Neural progenitor cell (in vitro differentiated cells): ENCODE results near the gene HOXC12. TPM values are rescaled to one million over a fixed set of nuclear protein-coding genes. Genes with fewer than 3 reads are reported as not detected.

Experiments used
- DNase-seq: peaks from one replicate; pipeline ENCODE4 v3.0.0-alpha.2; 2016; ENCODE audit warnings: low spot score
- H2AFZ ChIP-seq: fragments of 200-600 bp; sonication (generic); replicated peaks from 2 replicates; pipeline ENCODE4 v1.6.1; 2016; ENCODE audit warnings: antibody characterized with exemption
- H3F3A ChIP-seq: fragments of 200-600 bp; sonication (generic); 2 replicates; pipeline ENCODE4 v1.6.1; 2016; ENCODE audit warnings: antibody characterized with exemption, low read depth
- H3K27ac ChIP-seq: fragments of 200-600 bp; sonication (generic); 2 replicates; pipeline ENCODE4 v1.5.1; 2016; ENCODE audit warnings: mild to moderate bottlenecking
- H3K27me3 ChIP-seq: fragments of 200-600 bp; sonication (generic); 2 replicates; pipeline ENCODE4 v1.6.1; 2016; ENCODE audit warnings: mild to moderate bottlenecking, moderate library complexity
- H3K36me3 ChIP-seq: fragments of 200-600 bp; sonication (generic); 2 replicates; pipeline ENCODE4 v1.5.1; 2016
- H3K4me1 ChIP-seq: fragments of 200-600 bp; sonication (generic); 2 replicates; pipeline ENCODE4 v1.6.1; 2016; ENCODE audit warnings: mixed run types
- H3K4me2 ChIP-seq: fragments of 200-600 bp; sonication (generic); 2 replicates; pipeline ENCODE4 v1.6.1; 2016
- H3K4me3 ChIP-seq: fragments of 200-600 bp; sonication (generic); 2 replicates; pipeline ENCODE4 v1.5.1; 2016
- H3K79me2 ChIP-seq: fragments of 200-600 bp; sonication (generic); 2 replicates; pipeline ENCODE4 v1.6.1; 2016; ENCODE audit warnings: low read depth
- H3K9ac ChIP-seq: fragments of 200-600 bp; sonication (generic); 2 replicates; pipeline ENCODE4 v1.6.1; 2016
- H3K9me3 ChIP-seq: fragments of 200-600 bp; sonication (generic); 2 replicates; pipeline ENCODE4 v1.5.1; 2016; ENCODE audit warnings: low read depth
- H4K20me1 ChIP-seq: fragments of 200-600 bp; sonication (generic); 2 replicates; pipeline ENCODE4 v1.6.1; 2016; ENCODE audit warnings: low read depth
- H3K27ac Mint-ChIP-seq: 3 replicates; pipeline ENCODE4 v1.8.0; 2021; ENCODE audit warnings: mixed read lengths
- H3K27me3 Mint-ChIP-seq: 2 replicates; pipeline ENCODE4 v1.8.0; 2022; ENCODE audit warnings: low read depth, mild to moderate bottlenecking, inconsistent platforms, moderate library complexity, mixed read lengths; ENCODE audit not compliant: insufficient read depth
- H3K36me3 Mint-ChIP-seq: 3 replicates; pipeline ENCODE4 v1.8.0; 2021; ENCODE audit warnings: mixed read lengths
- H3K4me1 Mint-ChIP-seq: 3 replicates; pipeline ENCODE4 v1.8.0; 2021; ENCODE audit warnings: mixed read lengths
- H3K4me3 Mint-ChIP-seq: 3 replicates; pipeline ENCODE4 v1.8.0; 2021; ENCODE audit warnings: mild to moderate bottlenecking, moderate library complexity, mixed read lengths
- H3K9me3 Mint-ChIP-seq: 3 replicates; pipeline ENCODE4 v1.8.0; 2020; ENCODE audit warnings: mixed read lengths
- EZH2 ChIP-seq: fragments of 200-600 bp; sonication (generic); IDR thresholded peaks from 2 replicates; pipeline ENCODE4 v1.6.1; 2017; ENCODE audit warnings: antibody characterized with exemption, mild to moderate bottlenecking, moderate library complexity
- EZH2phosphoT487 ChIP-seq: fragments of 200-600 bp; sonication (generic); IDR thresholded peaks from 2 replicates; pipeline ENCODE4 v1.6.1; 2017; ENCODE audit warnings: antibody characterized with exemption
- total RNA-seq: library from RNA; depleted of rRNA; stranded (reverse); fragments of >200 nt; gene quantifications from 2 replicates; pipeline ENCODE4 v1.2.3, GENCODE V29; 2015; ENCODE audit warnings: low replicate concordance
- TF ChIP-seq, protein P1 (sequence below): fragments of 200-600 bp; sonication (generic); IDR thresholded peaks from 2 replicates; pipeline ENCODE4 v1.5.1; 2017; ENCODE audit warnings: antibody characterized with exemption, mild to moderate bottlenecking

HOXC12 gene
- total RNA-seq, 1 donor from 2014 or later: not detected

DNA sequence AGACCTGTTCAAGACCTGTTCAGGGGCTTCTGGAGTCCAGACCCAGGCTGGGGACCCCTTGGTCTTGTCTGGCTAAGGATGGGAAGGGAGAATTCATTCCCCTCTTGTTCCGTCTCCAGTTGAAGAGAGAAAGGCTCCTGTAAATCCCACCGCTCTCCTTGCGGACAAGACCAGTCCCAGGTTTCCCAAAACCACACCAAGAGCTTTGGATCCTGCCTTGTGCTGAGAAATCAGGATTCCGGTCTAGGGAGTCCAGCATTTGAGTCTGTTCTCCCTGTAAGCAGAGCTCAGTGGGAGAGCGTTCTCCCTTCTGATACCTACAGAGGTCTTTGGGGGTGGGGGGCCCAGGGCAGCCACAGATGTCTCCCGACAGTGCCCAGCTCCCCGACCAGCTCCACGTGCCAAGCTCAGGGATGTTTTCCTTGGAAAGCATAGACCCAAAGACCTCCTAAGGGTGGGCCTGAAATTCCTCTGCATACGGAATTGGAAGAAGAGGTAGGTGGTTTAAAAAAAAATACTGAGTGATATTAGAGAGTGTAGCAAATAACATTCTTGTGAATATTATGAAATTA, 14.2 kb upstream of the HOXC12 start:
- Histone ChIP-seq H2AFZ (no peak overlapping the region), H4K20me1 (peaks cover 21% of the 10 kb centered on the region), H3K27ac (no peak overlapping the region), H3K4me3 (no peak overlapping the region), H3K9me3 (no peaks in the 10 kb centered on the region), H3K4me1 (no peaks in the 10 kb centered on the region), H3K36me3 (no peaks in the 10 kb centered on the region), H3K9ac (no peak overlapping the region), H3K27me3 (peaks cover 100% of the 10 kb centered on the region), H3K4me2 (no peak overlapping the region), H3K79me2 (no peaks in the 10 kb centered on the region), H3F3A (no peaks in the 10 kb centered on the region)
- H3K27ac Mint-ChIP-seq: no peak overlapping the region
- H3K27me3 Mint-ChIP-seq: peaks cover 91% of the 10 kb centered on the region
- H3K36me3 Mint-ChIP-seq: no peaks in the 10 kb centered on the region
- H3K4me3 Mint-ChIP-seq: no peak overlapping the region
- no peak for DNase-seq
- TF ChIP-seq EZH2: no peak
- TF ChIP-seq EZH2phosphoT487: no peak
- TF ChIP-seq, protein P1, sequence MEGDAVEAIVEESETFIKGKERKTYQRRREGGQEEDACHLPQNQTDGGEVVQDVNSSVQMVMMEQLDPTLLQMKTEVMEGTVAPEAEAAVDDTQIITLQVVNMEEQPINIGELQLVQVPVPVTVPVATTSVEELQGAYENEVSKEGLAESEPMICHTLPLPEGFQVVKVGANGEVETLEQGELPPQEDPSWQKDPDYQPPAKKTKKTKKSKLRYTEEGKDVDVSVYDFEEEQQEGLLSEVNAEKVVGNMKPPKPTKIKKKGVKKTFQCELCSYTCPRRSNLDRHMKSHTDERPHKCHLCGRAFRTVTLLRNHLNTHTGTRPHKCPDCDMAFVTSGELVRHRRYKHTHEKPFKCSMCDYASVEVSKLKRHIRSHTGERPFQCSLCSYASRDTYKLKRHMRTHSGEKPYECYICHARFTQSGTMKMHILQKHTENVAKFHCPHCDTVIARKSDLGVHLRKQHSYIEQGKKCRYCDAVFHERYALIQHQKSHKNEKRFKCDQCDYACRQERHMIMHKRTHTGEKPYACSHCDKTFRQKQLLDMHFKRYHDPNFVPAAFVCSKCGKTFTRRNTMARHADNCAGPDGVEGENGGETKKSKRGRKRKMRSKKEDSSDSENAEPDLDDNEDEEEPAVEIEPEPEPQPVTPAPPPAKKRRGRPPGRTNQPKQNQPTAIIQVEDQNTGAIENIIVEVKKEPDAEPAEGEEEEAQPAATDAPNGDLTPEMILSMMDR: no peak
- peaks cover 11% of the 10 kb centered on the region for H3K9me3 Mint-ChIP-seq
- H3K4me1 Mint-ChIP-seq: no peaks in the 10 kb centered on the region

DNA sequence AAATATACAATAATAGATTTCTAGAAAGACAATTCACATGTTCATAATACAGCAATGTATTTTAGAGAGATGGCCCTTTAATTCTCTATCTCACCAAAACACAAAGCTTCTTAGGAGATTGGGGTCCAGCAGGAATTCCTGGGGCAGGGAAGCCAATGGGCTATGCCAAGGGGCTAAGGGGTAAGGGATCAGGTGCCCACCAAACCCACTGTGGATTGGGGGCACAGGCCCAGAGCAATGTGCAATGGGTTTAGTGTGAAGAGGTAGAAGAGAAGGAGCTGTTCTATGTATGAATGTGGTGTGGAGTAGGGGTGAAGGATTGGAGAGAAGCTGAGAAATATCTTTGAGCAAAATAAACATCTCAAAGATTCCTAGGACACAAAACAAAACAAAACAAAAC, 13.5 kb upstream of the HOXC12 start:
- Histone ChIP-seq H4K20me1 (peaks cover 20% of the 10 kb centered on the region), H3K9me3 (no peaks in the 10 kb centered on the region), H2AFZ (no peak overlapping the region), H3K4me1 (no peaks in the 10 kb centered on the region), H3K4me3 (no peak overlapping the region), H3K27me3 (peaks cover 100% of the 10 kb centered on the region), H3F3A (no peaks in the 10 kb centered on the region), H3K9ac (no peak overlapping the region), H3K27ac (no peak overlapping the region), H3K79me2 (no peaks in the 10 kb centered on the region), H3K36me3 (no peaks in the 10 kb centered on the region), H3K4me2 (no peak overlapping the region)
- peaks cover 11% of the 10 kb centered on the region for H3K9me3 Mint-ChIP-seq
- no peak overlapping the region for H3K4me3 Mint-ChIP-seq
- no peaks in the 10 kb centered on the region for H3K4me1 Mint-ChIP-seq
- H3K27me3 Mint-ChIP-seq: peaks cover 91% of the 10 kb centered on the region
- H3K27ac Mint-ChIP-seq: no peak overlapping the region
- no peaks in the 10 kb centered on the region for H3K36me3 Mint-ChIP-seq
- TF ChIP-seq, protein P1: no peak
- no peak for TF ChIP-seq EZH2phosphoT487
- no peak for TF ChIP-seq EZH2
- no peak for DNase-seq

DNA sequence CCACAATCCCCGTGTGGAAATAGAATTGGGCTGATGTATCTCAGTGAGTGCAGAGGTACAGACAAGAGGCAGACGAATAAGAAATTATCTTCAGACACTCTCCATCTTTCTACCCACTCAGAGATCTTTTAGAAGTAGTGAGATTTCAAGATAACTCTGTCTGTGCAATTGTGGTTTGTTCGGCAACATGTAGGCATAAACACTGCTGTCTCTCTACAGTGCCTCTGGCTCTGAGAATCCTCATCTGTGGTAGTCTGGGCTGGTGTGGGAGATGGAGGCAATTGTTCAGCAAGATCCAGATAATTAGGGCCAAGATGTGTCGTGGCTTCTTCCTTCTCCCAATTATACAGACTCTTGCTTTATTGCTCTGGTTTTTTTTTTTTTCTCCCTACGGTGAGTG, 13.0 kb upstream of the HOXC12 start:
- H3K4me1 Mint-ChIP-seq: no peaks in the 10 kb centered on the region
- H3K27me3 Mint-ChIP-seq: peaks cover 91% of the 10 kb centered on the region
- Histone ChIP-seq H3K36me3 (no peaks in the 10 kb centered on the region), H3K27ac (no peak overlapping the region), H3K27me3 (peaks cover 100% of the 10 kb centered on the region), H3K4me3 (no peak overlapping the region), H3K4me2 (no peak overlapping the region), H3K9ac (no peak overlapping the region), H3F3A (no peaks in the 10 kb centered on the region), H3K9me3 (no peaks in the 10 kb centered on the region), H4K20me1 (peaks cover 17% of the 10 kb centered on the region), H2AFZ (no peak overlapping the region), H3K79me2 (no peaks in the 10 kb centered on the region), H3K4me1 (no peaks in the 10 kb centered on the region)
- H3K36me3 Mint-ChIP-seq: no peaks in the 10 kb centered on the region
- no peak overlapping the region for H3K27ac Mint-ChIP-seq
- no peak for DNase-seq
- TF ChIP-seq EZH2 (no peak), EZH2phosphoT487 (no peak)
- TF ChIP-seq, protein P1: no peak
- no peak overlapping the region for H3K4me3 Mint-ChIP-seq
- H3K9me3 Mint-ChIP-seq: peaks cover 15% of the 10 kb centered on the region
